HEK293 (cell line): ENCODE data around the gene DMAC2L.

Source experiments
- ATF2 ChIP-seq: fragments of 450-650 bp; formaldehyde crosslinking; IDR thresholded peaks from 2 replicates; pipeline ENCODE4 v1.5.1; 2016; ENCODE audit warnings: missing biosample characterization, missing genetic modification characterization, low read depth
- BCL11B ChIP-seq: fragments of 450-650 bp; formaldehyde crosslinking; IDR thresholded peaks from 2 replicates; pipeline ENCODE4 v1.5.1; 2016; ENCODE audit warnings: low read depth, missing biosample characterization, missing genetic modification characterization
- GLIS1 ChIP-seq: fragments of 450-650 bp; formaldehyde crosslinking; IDR thresholded peaks from 2 replicates; pipeline ENCODE4 v1.5.1; 2016; ENCODE audit warnings: missing biosample characterization, missing genetic modification characterization
- IKZF3 ChIP-seq: fragments of 450-650 bp; IDR thresholded peaks from 2 replicates; pipeline ENCODE4 v1.5.0; 2018; ENCODE audit warnings: missing biosample characterization, mild to moderate bottlenecking, missing genetic modification characterization, moderate library complexity
- KLF16 ChIP-seq: fragments of 450-650 bp; formaldehyde crosslinking; IDR thresholded peaks from 2 replicates; pipeline ENCODE4 v1.5.1; 2017; ENCODE audit warnings: missing biosample characterization, missing genetic modification characterization
- PBX3 ChIP-seq: sonication (generic); formaldehyde crosslinking; IDR thresholded peaks from 2 replicates; pipeline ENCODE4 v1.8.1; 2022; ENCODE audit warnings: mild to moderate bottlenecking, moderate library complexity, missing genetic modification reagents
- PRDM1 ChIP-seq: fragments of 450-650 bp; formaldehyde crosslinking; IDR thresholded peaks from 2 replicates; pipeline ENCODE4; 2016; ENCODE audit warnings: missing biosample characterization, missing genetic modification characterization
- SP3 ChIP-seq: fragments of 450-650 bp; formaldehyde crosslinking; IDR thresholded peaks from 2 replicates; pipeline ENCODE4 v1.5.1; 2016; ENCODE audit warnings: missing biosample characterization, missing genetic modification characterization
- TCF7L2 ChIP-seq: IDR thresholded peaks from 2 replicates; pipeline ENCODE4 v1.6.1; 2011; ENCODE audit warnings: low read depth, mild to moderate bottlenecking, inconsistent platforms, low read length, moderate library complexity, borderline replicate concordance
- TSHZ1 ChIP-seq: fragments of 450-650 bp; formaldehyde crosslinking; IDR thresholded peaks from 2 replicates; pipeline ENCODE4 v1.5.1; 2016; ENCODE audit warnings: missing biosample characterization, missing genetic modification characterization, borderline replicate concordance
- ZBTB6 ChIP-seq: fragments of 450-650 bp; formaldehyde crosslinking; IDR thresholded peaks from 2 replicates; pipeline ENCODE4 v1.5.1; 2017; ENCODE audit warnings: missing biosample characterization, missing genetic modification characterization
- ZNF132 ChIP-seq: fragments of 450-650 bp; formaldehyde crosslinking; IDR thresholded peaks from 2 replicates; pipeline ENCODE4 v1.5.1; 2017; ENCODE audit warnings: missing biosample characterization, missing genetic modification characterization, borderline replicate concordance
- ZNF202 ChIP-seq: fragments of 450-650 bp; formaldehyde crosslinking; IDR thresholded peaks from 2 replicates; pipeline ENCODE4 v1.5.1; 2016; ENCODE audit warnings: missing biosample characterization, missing genetic modification characterization, borderline replicate concordance
- ZNF211 ChIP-seq: fragments of 450-650 bp; formaldehyde crosslinking; IDR thresholded peaks from 2 replicates; pipeline ENCODE4 v1.5.1; 2016; ENCODE audit warnings: low read depth, missing biosample characterization, missing genetic modification characterization
- ZNF274 ChIP-seq, 2 experiments: fragments of 200-500 bp in 1 of 2; fragments of 450-650 bp in 1 of 2; sonication (Bioruptor generic) in 1 of 2; formaldehyde crosslinking in 1 of 2; IDR thresholded peaks; 2 replicates each; pipeline versions ENCODE4 v1.5.1 to v1.6.1; 2014 to 2016; ENCODE audit warnings: borderline replicate concordance in 1 of 2, inconsistent platforms in 1 of 2, low read length in 1 of 2, missing biosample characterization in 1 of 2, missing genetic modification characterization in 1 of 2
- ZNF292 ChIP-seq: fragments of 450-650 bp; formaldehyde crosslinking; IDR thresholded peaks from 2 replicates; pipeline ENCODE4 v1.5.1; 2016; ENCODE audit warnings: low read depth, missing biosample characterization, missing genetic modification characterization, borderline replicate concordance
- ZNF324 ChIP-seq: fragments of 450-650 bp; formaldehyde crosslinking; IDR thresholded peaks from 2 replicates; pipeline ENCODE4 v1.5.1; 2016; ENCODE audit warnings: missing biosample characterization, missing genetic modification characterization
- ZNF37A ChIP-seq: fragments of 450-650 bp; IDR thresholded peaks from 2 replicates; pipeline ENCODE4 v1.5.1; 2018; ENCODE audit warnings: missing biosample characterization, missing genetic modification characterization
- ZNF398 ChIP-seq: fragments of 450-650 bp; formaldehyde crosslinking; IDR thresholded peaks from 2 replicates; pipeline ENCODE4 v1.5.1; 2017; ENCODE audit warnings: missing biosample characterization, missing genetic modification characterization
- ZNF529 ChIP-seq: fragments of 450-650 bp; formaldehyde crosslinking; IDR thresholded peaks from 2 replicates; pipeline ENCODE4 v1.5.1; 2017; ENCODE audit warnings: missing genetic modification characterization, missing biosample characterization; ENCODE audit not compliant: insufficient replicate concordance
- ZNF549 ChIP-seq: fragments of 450-650 bp; IDR thresholded peaks from 2 replicates; pipeline ENCODE4 v1.5.1; 2018; ENCODE audit warnings: missing biosample characterization, missing genetic modification characterization, mild to moderate bottlenecking, inconsistent platforms, moderate library complexity
- ZNF558 ChIP-seq: fragments of 450-650 bp; formaldehyde crosslinking; IDR thresholded peaks from 2 replicates; pipeline ENCODE4 v1.5.1; 2016; ENCODE audit warnings: missing biosample characterization, missing genetic modification characterization
- ZNF560 ChIP-seq: fragments of 450-650 bp; formaldehyde crosslinking; IDR thresholded peaks from 2 replicates; pipeline ENCODE4 v1.5.1; 2017; ENCODE audit warnings: missing biosample characterization, missing genetic modification characterization, borderline replicate concordance
- ZNF571 ChIP-seq: fragments of 450-650 bp; formaldehyde crosslinking; IDR thresholded peaks from 2 replicates; pipeline ENCODE4 v1.5.0; 2017; ENCODE audit warnings: missing biosample characterization, missing genetic modification characterization
- ZNF621 ChIP-seq: fragments of 450-650 bp; formaldehyde crosslinking; IDR thresholded peaks from 2 replicates; pipeline ENCODE4 v1.5.1; 2017; ENCODE audit warnings: missing biosample characterization, missing genetic modification characterization
- ZNF645 ChIP-seq: fragments of 450-650 bp; formaldehyde crosslinking; IDR thresholded peaks from 2 replicates; pipeline ENCODE4; 2016; ENCODE audit warnings: missing biosample characterization, missing genetic modification characterization

DMAC2L gene

GRCh38 chr14:50342221-50343078, 30.3 kb downstream of the DMAC2L start (continued):
- no peak for TF ChIP-seq PRDM1 (tag by site-specific recombination)
- TF ChIP-seq ZNF211 (tag by site-specific recombination) = no peak
- no peak for TF ChIP-seq TSHZ1 (tag by site-specific recombination)
- no peak for TF ChIP-seq SP3 (tag by site-specific recombination)
- TF ChIP-seq ZNF324 = no peak
- TF ChIP-seq GLIS1 (tag by site-specific recombination) = 0 out of 2 replicates have a peak, but pooled peaks have one; percentile 12
- no peak for TF ChIP-seq ZNF274 (IDR thresholded peaks at IDR 0.05; ENCODE audit: low read length)
- no peak for TF ChIP-seq ZNF274 (tag by site-specific recombination; IDR thresholded peaks at IDR 0.05; ENCODE audit: borderline replicate concordance)
- no peak for TF ChIP-seq ZBTB6 (tag by site-specific recombination)
- 0 out of 2 replicates have a peak, but pooled peaks have one; percentile 7 for TF ChIP-seq ZNF398 (tag by site-specific recombination)
- no peak for TF ChIP-seq ZNF529 (tag by site-specific recombination)
- TF ChIP-seq ZNF132 (tag by site-specific recombination) = no peak
- TF ChIP-seq ATF2 (tag by site-specific recombination) = no peak
- no peak for TF ChIP-seq ZNF558 (tag by site-specific recombination)
- no peak for TF ChIP-seq ZNF292 (tag by site-specific recombination)
- TF ChIP-seq BCL11B = no peak
- peak; percentile 60 for TF ChIP-seq IKZF3 (tag by site-specific recombination)
- TF ChIP-seq ZNF645 (tag by site-specific recombination) = no peak
- no peak for TF ChIP-seq TCF7L2
- no peak for TF ChIP-seq KLF16 (tag by site-specific recombination)
- no peak for TF ChIP-seq ZNF202
- TF ChIP-seq ZNF571 (tag by site-specific recombination) = no peak
- no peak for TF ChIP-seq ZNF37A (tag by site-specific recombination)
- TF ChIP-seq PBX3 (CRISPR knock-in tag) = no peak
- no peak for TF ChIP-seq ZNF549
- no peak for TF ChIP-seq ZNF560 (tag by site-specific recombination)
- no peak for TF ChIP-seq ZNF621 (tag by site-specific recombination)
